Karpas-422 (cell line): ENCODE results near the gene OTOA. TPM values are rescaled to one million over a fixed set of nuclear protein-coding genes. Genes with fewer than 3 reads are reported as not detected.
"Not testable (repeated sequence)": the region's sequence is repeated elsewhere in the genome, so short reads cannot be mapped to it uniquely, and the experiment has no call there.

ENCODE experiments used
- DNase-seq: peaks from one replicate; pipeline ENCODE4 v3.0.0-alpha.2; 2015
- H2AFZ ChIP-seq: fragments of 200-600 bp; sonication (generic); 2 replicates; pipeline ENCODE4 v1.6.1; 2014; ENCODE audit warnings: antibody characterized with exemption, low read length, mixed read lengths
- H3K27ac ChIP-seq: fragments of 200-600 bp; sonication (generic); 2 replicates; pipeline ENCODE4 v1.5.1; 2014; ENCODE audit warnings: mild to moderate bottlenecking, low read length, moderate library complexity
- H3K27me3 ChIP-seq: fragments of 200-600 bp; sonication (generic); 2 replicates; pipeline ENCODE4 v1.6.1; 2014; ENCODE audit warnings: low read length, mixed read lengths
- H3K36me3 ChIP-seq: fragments of 200-600 bp; sonication (generic); 2 replicates; pipeline ENCODE4 v1.6.1; 2014; ENCODE audit warnings: low read length, mixed read lengths; ENCODE audit not compliant: insufficient read depth
- H3K4me1 ChIP-seq: fragments of 200-600 bp; sonication (generic); 2 replicates; pipeline ENCODE4 v1.6.1; 2014; ENCODE audit warnings: mild to moderate bottlenecking, low read length, mixed read lengths
- H3K4me2 ChIP-seq: fragments of 200-600 bp; sonication (generic); 2 replicates; pipeline ENCODE4 v1.6.1; 2014; ENCODE audit warnings: low read length, low read depth, mild to moderate bottlenecking; ENCODE audit not compliant: poor library complexity, severe bottlenecking
- H3K4me3 ChIP-seq: fragments of 200-600 bp; sonication (generic); 2 replicates; pipeline ENCODE4 v1.5.1; 2014; ENCODE audit warnings: mild to moderate bottlenecking, antibody characterized with exemption, low read length, mixed read lengths
- H3K79me2 ChIP-seq: fragments of 200-600 bp; sonication (generic); 2 replicates; pipeline ENCODE4 v1.6.1; 2014; ENCODE audit warnings: mild to moderate bottlenecking, low read length, mixed read lengths
- H3K9ac ChIP-seq: fragments of 200-600 bp; sonication (generic); 2 replicates; pipeline ENCODE4 v1.6.0; 2014; ENCODE audit warnings: low read length
- H3K9me2 ChIP-seq: fragments of 200-600 bp; sonication (generic), shearing (Covaris generic); replicated peaks from 2 replicates; pipeline ENCODE4 v1.6.0; 2014; ENCODE audit warnings: mild to moderate bottlenecking, low read length, moderate library complexity; ENCODE audit not compliant: insufficient read depth
- H3K9me3 ChIP-seq: fragments of 300-700, 200-600 bp; sonication (generic); 2 replicates; pipeline ENCODE4 v1.6.1; 2014; ENCODE audit warnings: low read length, mixed read lengths
- H4K20me1 ChIP-seq: fragments of 200-600 bp; sonication (generic); 2 replicates; pipeline ENCODE4 v1.6.1; 2014; ENCODE audit warnings: mild to moderate bottlenecking, antibody characterized with exemption, low read length, low read depth; ENCODE audit not compliant: insufficient read depth
- total RNA-seq: library from RNA; depleted of rRNA; stranded (reverse); fragments of >200 nt; shearing (Covaris generic); gene quantifications from 2 replicates; pipeline ENCODE4 v1.2.3, GENCODE V29; 2014; ENCODE audit warnings: low replicate concordance

Gene OTOA
- total RNA-seq, 1 experiment from 2014 or later = not detected

GRCh38 chr16:21708533-21709115 is 44.9 kb downstream of the OTOA start:
- H3K27me3 ChIP-seq = no peaks in the 10 kb centered on the region
- H2AFZ ChIP-seq = no peak overlapping the region
- no peaks in the 10 kb centered on the region for H4K20me1 ChIP-seq
- no peak overlapping the region for H3K9ac ChIP-seq
- DNase-seq = peak; percentile 94
- no peaks in the 10 kb centered on the region for H3K79me2 ChIP-seq
- no peaks in the 10 kb centered on the region for H3K9me3 ChIP-seq
- peaks cover 5% of the 10 kb centered on the region; the same call in 1 of the 2 replicates for H3K4me1 ChIP-seq
- H3K36me3 ChIP-seq = no peaks in the 10 kb centered on the region
- no peak overlapping the region for H3K4me2 ChIP-seq
- H3K4me3 ChIP-seq = no peak overlapping the region
- H3K9me2 ChIP-seq = no peaks in the 10 kb centered on the region
- H3K27ac ChIP-seq = no peak overlapping the region

GRCh38 chr16:21710938-21711337 is 47.2 kb downstream of the OTOA start:
- Histone ChIP-seq H3K36me3 (no peaks in the 10 kb centered on the region), H3K79me2 (no peaks in the 10 kb centered on the region), H3K4me1 (peaks cover 2% of the 10 kb centered on the region; the same call in 1 of the 2 replicates), H3K27ac (no peak overlapping the region), H4K20me1 (no peaks in the 10 kb centered on the region), H3K9me2 (no peaks in the 10 kb centered on the region), H3K9ac (no peak overlapping the region), H3K27me3 (no peaks in the 10 kb centered on the region), H3K4me2 (no peak overlapping the region), H3K9me3 (no peaks in the 10 kb centered on the region), H3K4me3 (no peak overlapping the region), H2AFZ (no peak overlapping the region)
- DNase-seq = no peak

GRCh38 chr16:21713549-21714368 is 50.0 kb downstream of the OTOA start:
- H3K9me3 ChIP-seq = no peaks in the 10 kb centered on the region

GRCh38 chr16:21714369-21714618 is 50.5 kb downstream of the OTOA start:
- H3K9me2 ChIP-seq, H3K79me2 ChIP-seq, H4K20me1 ChIP-seq, H3K4me2 ChIP-seq, H3K27me3 ChIP-seq, H3K4me3 ChIP-seq, H3K9me3 ChIP-seq, H3K27ac ChIP-seq, H2AFZ ChIP-seq, DNase-seq, H3K36me3 ChIP-seq, H3K4me1 ChIP-seq, H3K9ac ChIP-seq: not testable (repeated sequence)

More at GRCh38 chr16:21713549-21714368, 50.0 kb downstream of the OTOA start:
- H3K4me2 ChIP-seq = no peak overlapping the region
- no peaks in the 10 kb centered on the region for H3K9me2 ChIP-seq
- no peaks in the 10 kb centered on the region for H3K79me2 ChIP-seq
- H3K9ac ChIP-seq = no peak overlapping the region
- DNase-seq = no peak
- no peaks in the 10 kb centered on the region; the same call in 1 of the 2 replicates for H3K4me1 ChIP-seq
- no peak overlapping the region for H2AFZ ChIP-seq
- H3K27me3 ChIP-seq = no peaks in the 10 kb centered on the region
- H3K27ac ChIP-seq = no peak overlapping the region
- H4K20me1 ChIP-seq = no peaks in the 10 kb centered on the region
- no peaks in the 10 kb centered on the region for H3K36me3 ChIP-seq
- H3K4me3 ChIP-seq = no peak overlapping the region

GRCh38 chr16:21717608-21718007 is 53.8 kb downstream of the OTOA start:
- no peak overlapping the region for H2AFZ ChIP-seq
- no peak for DNase-seq
- H3K79me2 ChIP-seq = no peaks in the 10 kb centered on the region
- no peaks in the 10 kb centered on the region for H3K9me2 ChIP-seq
- no peaks in the 10 kb centered on the region for H3K36me3 ChIP-seq
- H3K4me3 ChIP-seq = no peak overlapping the region
- H3K9ac ChIP-seq = no peak overlapping the region
- H3K27ac ChIP-seq = no peak overlapping the region
- H3K4me2 ChIP-seq = no peak overlapping the region
- peaks cover 6% of the 10 kb centered on the region for H3K4me1 ChIP-seq
- no peaks in the 10 kb centered on the region for H3K9me3 ChIP-seq
- H3K27me3 ChIP-seq = no peaks in the 10 kb centered on the region
- no peaks in the 10 kb centered on the region for H4K20me1 ChIP-seq

- no peaks in the 10 kb centered on the region for H3K36me3 ChIP-seq
- H3K4me1 ChIP-seq = peaks cover 6% of the 10 kb centered on the region
- no peaks in the 10 kb centered on the region for H3K9me3 ChIP-seq
- H3K4me2 ChIP-seq = no peak overlapping the region
- H3K9me2 ChIP-seq = no peaks in the 10 kb centered on the region
- no peak overlapping the region for H3K4me3 ChIP-seq
- DNase-seq = no peak
- H3K79me2 ChIP-seq = no peaks in the 10 kb centered on the region
- H2AFZ ChIP-seq = no peak overlapping the region
- no peak overlapping the region for H3K9ac ChIP-seq
- H3K27ac ChIP-seq = no peak overlapping the region
- H3K27me3 ChIP-seq = no peaks in the 10 kb centered on the region
- H4K20me1 ChIP-seq = no peaks in the 10 kb centered on the region
Observed at GRCh38 chr16:21719283-21719682, 55.5 kb downstream of the OTOA start.

GRCh38 chr16:21720533-21720932 is 56.8 kb downstream of the OTOA start:
- Histone ChIP-seq H3K4me1 (peaks cover 6% of the 10 kb centered on the region), H3K79me2 (no peaks in the 10 kb centered on the region), H3K27me3 (no peaks in the 10 kb centered on the region), H3K4me3 (no peak overlapping the region), H3K4me2 (no peak overlapping the region), H3K9me2 (no peaks in the 10 kb centered on the region), H2AFZ (no peak overlapping the region), H3K27ac (no peak overlapping the region), H3K9me3 (no peaks in the 10 kb centered on the region), H3K9ac (no peak overlapping the region), H4K20me1 (no peaks in the 10 kb centered on the region), H3K36me3 (no peaks in the 10 kb centered on the region)
- no peak for DNase-seq

GRCh38 chr16:21722771-21723455 is 59.1 kb downstream of the OTOA start:
- Histone ChIP-seq H3K9ac (no peak overlapping the region), H3K9me3 (no peaks in the 10 kb centered on the region), H3K9me2 (no peaks in the 10 kb centered on the region), H3K27me3 (no peaks in the 10 kb centered on the region), H3K4me2 (no peak overlapping the region), H2AFZ (no peak overlapping the region), H3K4me3 (no peak overlapping the region), H4K20me1 (no peaks in the 10 kb centered on the region), H3K27ac (no peak overlapping the region), H3K36me3 (no peaks in the 10 kb centered on the region), H3K4me1 (peaks cover 6% of the 10 kb centered on the region), H3K79me2 (no peaks in the 10 kb centered on the region)
- DNase-seq = no peak
